ENCODE results near the gene SLC47A1.

SLC47A1 gene

GRCh38 chr17:19533718-19534561 lies at the start of gene SLC47A1:
Gene SLC47A1, plus strand, starts transcription at chr17:19533854. Its CDS starts 86 bp downstream, at chr17:19533940.
- Histone ChIP-seq H3K27me3 (replicated peaks; ENCODE audit: control insufficient read depth, insufficient read depth, low read length) (peaks cover 14% of the 10 kb centered on the region), H3K4me1 (ENCODE audit: control insufficient read depth, insufficient read depth, low read length) (peaks cover 5% of the 10 kb centered on the region), H3K9me3 (ENCODE audit: control insufficient read depth, low read length) (no peaks in the 10 kb centered on the region), H3K4me3 (ENCODE audit: low read length) (peak within 1 kb of the TSS; percentile 77), H3K9ac (ENCODE audit: low read length) (peak within 1 kb of the TSS; percentile 42), H3K36me3 (ENCODE audit: control insufficient read depth, insufficient read depth, low read length, severe bottlenecking) (no peaks in the 10 kb centered on the region)
- DNase-seq (ENCODE audit: low read depth), result peak; percentile 63

GRCh38 chr17:19485800-19486340 lies 47.8 kb upstream of the SLC47A1 start:
- H3K27me3 ChIP-seq (replicated peaks; ENCODE audit: control insufficient read depth, insufficient read depth, low read length), result no peaks in the 10 kb centered on the region
- H3K36me3 ChIP-seq (ENCODE audit: control insufficient read depth, insufficient read depth, low read length, severe bottlenecking), result no peaks in the 10 kb centered on the region
- H3K9me3 ChIP-seq (ENCODE audit: control insufficient read depth, low read length), result no peaks in the 10 kb centered on the region
- no peak overlapping the region for H3K4me3 ChIP-seq (ENCODE audit: low read length)
- H3K9ac ChIP-seq (ENCODE audit: low read length), result no peak overlapping the region
- no peak for DNase-seq (ENCODE audit: low read depth)
- peaks cover 28% of the 10 kb centered on the region for H3K4me1 ChIP-seq (ENCODE audit: control insufficient read depth, insufficient read depth, low read length)

- Histone ChIP-seq H3K9ac (ENCODE audit: low read length) (no peak overlapping the region), H3K27me3 (replicated peaks; ENCODE audit: control insufficient read depth, insufficient read depth, low read length) (no peaks in the 10 kb centered on the region), H3K36me3 (ENCODE audit: control insufficient read depth, insufficient read depth, low read length, severe bottlenecking) (no peaks in the 10 kb centered on the region), H3K4me1 (ENCODE audit: control insufficient read depth, insufficient read depth, low read length) (peaks cover 28% of the 10 kb centered on the region), H3K4me3 (ENCODE audit: low read length) (no peak overlapping the region), H3K9me3 (ENCODE audit: control insufficient read depth, low read length) (no peaks in the 10 kb centered on the region)
- no peak for DNase-seq (ENCODE audit: low read depth)
Measured at GRCh38 chr17:19486351-19487023, 47.2 kb upstream of the SLC47A1 start.

- Histone ChIP-seq H3K9ac (ENCODE audit: low read length) (no peak overlapping the region), H3K4me1 (ENCODE audit: control insufficient read depth, insufficient read depth, low read length) (peaks cover 27% of the 10 kb centered on the region), H3K27me3 (replicated peaks; ENCODE audit: control insufficient read depth, insufficient read depth, low read length) (no peaks in the 10 kb centered on the region), H3K4me3 (ENCODE audit: low read length) (no peak overlapping the region), H3K36me3 (ENCODE audit: control insufficient read depth, insufficient read depth, low read length, severe bottlenecking) (no peaks in the 10 kb centered on the region), H3K9me3 (ENCODE audit: control insufficient read depth, low read length) (no peaks in the 10 kb centered on the region)
- DNase-seq (ENCODE audit: low read depth), result no peak
Measured at GRCh38 chr17:19487024-19487600, 46.5 kb upstream of the SLC47A1 start.

- H3K4me1 ChIP-seq (ENCODE audit: control insufficient read depth, insufficient read depth, low read length), result peaks cover 5% of the 10 kb centered on the region
- H3K27me3 ChIP-seq (replicated peaks; ENCODE audit: control insufficient read depth, insufficient read depth, low read length), result no peaks in the 10 kb centered on the region
- no peak for DNase-seq (ENCODE audit: low read depth)
- H3K9me3 ChIP-seq (ENCODE audit: control insufficient read depth, low read length), result no peaks in the 10 kb centered on the region
- H3K4me3 ChIP-seq (ENCODE audit: low read length), result no peak overlapping the region
- no peaks in the 10 kb centered on the region for H3K36me3 ChIP-seq (ENCODE audit: control insufficient read depth, insufficient read depth, low read length, severe bottlenecking)
- no peak overlapping the region for H3K9ac ChIP-seq (ENCODE audit: low read length)
Measured at GRCh38 chr17:19492141-19492540, 41.5 kb upstream of the SLC47A1 start.

- H3K27me3 ChIP-seq (replicated peaks; ENCODE audit: control insufficient read depth, insufficient read depth, low read length), result no peaks in the 10 kb centered on the region
- no peak overlapping the region for H3K4me3 ChIP-seq (ENCODE audit: low read length)
- no peaks in the 10 kb centered on the region for H3K36me3 ChIP-seq (ENCODE audit: control insufficient read depth, insufficient read depth, low read length, severe bottlenecking)
- no peaks in the 10 kb centered on the region for H3K9me3 ChIP-seq (ENCODE audit: control insufficient read depth, low read length)
- no peak overlapping the region for H3K9ac ChIP-seq (ENCODE audit: low read length)
- peaks cover 3% of the 10 kb centered on the region for H3K4me1 ChIP-seq (ENCODE audit: control insufficient read depth, insufficient read depth, low read length)
- DNase-seq (ENCODE audit: low read depth), result no peak
Measured at GRCh38 chr17:19494961-19495806, 38.5 kb upstream of the SLC47A1 start.

- Histone ChIP-seq H3K36me3 (ENCODE audit: control insufficient read depth, insufficient read depth, low read length, severe bottlenecking) (no peaks in the 10 kb centered on the region), H3K27me3 (replicated peaks; ENCODE audit: control insufficient read depth, insufficient read depth, low read length) (peaks cover 3% of the 10 kb centered on the region), H3K4me3 (ENCODE audit: low read length) (no peak overlapping the region), H3K4me1 (ENCODE audit: control insufficient read depth, insufficient read depth, low read length) (peaks cover 3% of the 10 kb centered on the region), H3K9me3 (ENCODE audit: control insufficient read depth, low read length) (no peaks in the 10 kb centered on the region), H3K9ac (ENCODE audit: low read length) (no peak overlapping the region)
- no peak for DNase-seq (ENCODE audit: low read depth)
Measured at GRCh38 chr17:19495828-19496528, 37.7 kb upstream of the SLC47A1 start.

- Histone ChIP-seq H3K36me3 (ENCODE audit: control insufficient read depth, insufficient read depth, low read length, severe bottlenecking) (no peaks in the 10 kb centered on the region), H3K4me3 (ENCODE audit: low read length) (no peak overlapping the region), H3K27me3 (replicated peaks; ENCODE audit: control insufficient read depth, insufficient read depth, low read length) (peaks cover 3% of the 10 kb centered on the region), H3K4me1 (ENCODE audit: control insufficient read depth, insufficient read depth, low read length) (peaks cover 3% of the 10 kb centered on the region), H3K9ac (ENCODE audit: low read length) (no peak overlapping the region), H3K9me3 (ENCODE audit: control insufficient read depth, low read length) (no peaks in the 10 kb centered on the region)
- DNase-seq (ENCODE audit: low read depth), result no peak
Measured at GRCh38 chr17:19497624-19498023, 36.0 kb upstream of the SLC47A1 start.

- H3K27me3 ChIP-seq (replicated peaks; ENCODE audit: control insufficient read depth, insufficient read depth, low read length), result peaks cover 3% of the 10 kb centered on the region
- H3K4me3 ChIP-seq (ENCODE audit: low read length), result no peak overlapping the region
- H3K9ac ChIP-seq (ENCODE audit: low read length), result no peak overlapping the region
- H3K36me3 ChIP-seq (ENCODE audit: control insufficient read depth, insufficient read depth, low read length, severe bottlenecking), result no peaks in the 10 kb centered on the region
- H3K4me1 ChIP-seq (ENCODE audit: control insufficient read depth, insufficient read depth, low read length), result no peaks in the 10 kb centered on the region
- no peaks in the 10 kb centered on the region for H3K9me3 ChIP-seq (ENCODE audit: control insufficient read depth, low read length)
- DNase-seq (ENCODE audit: low read depth), result no peak
Measured at GRCh38 chr17:19501219-19501618, 32.4 kb upstream of the SLC47A1 start.

- Histone ChIP-seq H3K4me1 (ENCODE audit: control insufficient read depth, insufficient read depth, low read length) (no peaks in the 10 kb centered on the region), H3K4me3 (ENCODE audit: low read length) (no peak overlapping the region), H3K9me3 (ENCODE audit: control insufficient read depth, low read length) (no peaks in the 10 kb centered on the region)
Measured at GRCh38 chr17:19502517-19502916, 31.1 kb upstream of the SLC47A1 start.

More at GRCh38 chr17:19502517-19502916, 31.1 kb upstream of the SLC47A1 start:
- Histone ChIP-seq H3K36me3 (ENCODE audit: control insufficient read depth, insufficient read depth, low read length, severe bottlenecking) (no peaks in the 10 kb centered on the region), H3K27me3 (replicated peaks; ENCODE audit: control insufficient read depth, insufficient read depth, low read length) (peaks cover 3% of the 10 kb centered on the region), H3K9ac (ENCODE audit: low read length) (no peak overlapping the region)
- no peak for DNase-seq (ENCODE audit: low read depth)
